Cerebellar nuclear complex (tissue), 1 donor: ENCODE data around the gene RPS6KA6.
"Not testable (repeated sequence)": the region's sequence is repeated elsewhere in the genome, so short reads cannot be mapped to it uniquely, and the experiment has no call there.

Experiments used
- DNase-seq, 2 experiments: peaks; one replicate each; lab custom pipeline; 2025; lab: John Stamatoyannopoulos, UW

RPS6KA6 gene

DNA sequence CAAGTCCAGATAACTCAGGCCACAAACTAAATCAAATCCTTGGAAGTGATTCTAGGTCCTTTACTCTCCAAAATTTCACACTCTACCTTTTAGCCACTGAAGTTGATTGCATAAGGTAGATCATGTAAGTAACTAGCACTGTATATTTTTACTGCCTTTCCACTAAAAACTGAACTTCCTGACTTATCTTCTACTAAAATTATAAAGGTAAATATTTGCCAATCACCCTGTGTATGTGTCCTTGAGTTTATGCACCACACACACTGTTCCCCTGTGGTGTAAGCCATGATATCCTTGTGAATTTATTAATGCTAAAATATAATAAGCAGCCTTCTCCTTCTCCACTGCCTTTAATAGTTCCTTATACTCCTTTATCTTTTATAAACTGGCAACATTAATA, 25.6 kb downstream of the RPS6KA6 start:
- DNase-seq = no peak

- DNase-seq = no peak
Measured at GRCh38 chrX:84161641-84162040, 26.4 kb downstream of the RPS6KA6 start.

GRCh38 chrX:84160736-84161135, 27.3 kb downstream of the RPS6KA6 start:
- no peak for DNase-seq

- no peak for DNase-seq
Measured at GRCh38 chrX:84156821-84157220, 31.2 kb downstream of the RPS6KA6 start.

DNA sequence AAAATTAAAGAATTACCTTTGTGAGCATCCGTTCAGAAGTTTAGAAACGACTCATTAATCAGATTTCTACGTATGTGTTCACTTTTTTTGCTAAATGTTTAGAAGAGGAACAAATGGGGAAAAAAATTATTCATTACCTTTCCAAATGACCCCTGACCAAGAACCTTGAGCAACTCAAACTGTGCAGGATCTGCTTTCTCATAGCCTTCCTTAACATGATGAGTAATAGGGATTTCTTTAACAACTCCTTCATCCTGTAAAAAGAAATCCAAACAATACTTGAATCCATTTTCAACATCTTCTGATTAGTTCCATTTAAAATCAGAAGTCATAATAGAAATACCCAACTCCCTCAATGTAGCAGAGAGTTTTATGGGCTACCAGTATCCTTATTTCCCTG, 32.1 kb downstream of the RPS6KA6 start:
- no peak for DNase-seq

DNA sequence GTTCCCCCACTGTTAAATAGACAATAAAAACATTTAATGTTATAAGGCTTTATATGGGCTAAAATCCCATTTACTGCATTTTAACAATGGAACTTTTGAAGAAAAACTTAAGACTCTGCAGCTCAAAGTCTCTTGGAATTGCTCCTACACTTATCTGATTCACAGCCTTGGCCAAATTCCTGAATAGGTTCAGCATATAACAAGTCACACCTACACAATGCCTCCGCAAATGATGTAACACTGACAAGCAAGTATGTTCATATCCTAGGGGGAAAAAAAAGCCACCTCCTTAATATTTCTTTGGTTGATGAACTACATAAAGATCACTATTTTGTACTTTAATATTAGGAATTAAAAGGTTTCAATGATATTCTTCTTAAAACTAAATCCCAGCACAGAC, 34.5 kb downstream of the RPS6KA6 start:
- DNase-seq = no peak

GRCh38 chrX:84144991-84145390, 43.0 kb downstream of the RPS6KA6 start:
- DNase-seq = no peak

DNA sequence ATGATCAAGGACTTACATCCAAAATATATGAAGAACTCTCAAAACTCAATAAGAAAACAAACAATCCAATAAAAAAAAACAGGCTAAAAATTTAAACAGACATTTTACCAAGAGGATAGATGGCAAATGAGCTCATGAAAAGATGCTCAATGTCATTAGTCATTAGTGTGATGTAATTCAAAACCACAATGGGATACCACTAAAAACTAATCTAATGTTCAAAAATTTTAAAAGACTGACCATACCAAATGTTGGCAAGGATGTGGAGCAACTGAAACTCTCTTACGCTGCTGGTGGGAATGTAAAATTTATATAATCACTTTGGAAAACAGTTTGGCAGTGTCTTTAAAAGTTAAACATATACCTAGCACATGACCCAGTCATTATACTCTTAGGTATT, 43.7 kb downstream of the RPS6KA6 start:
- DNase-seq = no peak

- DNase-seq = no peak
Measured at GRCh38 chrX:84133023-84133422, 55.0 kb downstream of the RPS6KA6 start.

GRCh38 chrX:84123585-84123984, 64.4 kb downstream of the RPS6KA6 start:
- DNase-seq = no peak

GRCh38 chrX:84118769-84119168, 69.2 kb downstream of the RPS6KA6 start:
- DNase-seq = no peak

- no peak for DNase-seq
Measured at GRCh38 chrX:84118315-84118714, 69.7 kb downstream of the RPS6KA6 start.

- no peak for DNase-seq
Measured at GRCh38 chrX:84108584-84108983, 79.4 kb downstream of the RPS6KA6 start.

- DNase-seq = no peak
Measured at GRCh38 chrX:84099120-84099519, 88.9 kb downstream of the RPS6KA6 start.

DNA sequence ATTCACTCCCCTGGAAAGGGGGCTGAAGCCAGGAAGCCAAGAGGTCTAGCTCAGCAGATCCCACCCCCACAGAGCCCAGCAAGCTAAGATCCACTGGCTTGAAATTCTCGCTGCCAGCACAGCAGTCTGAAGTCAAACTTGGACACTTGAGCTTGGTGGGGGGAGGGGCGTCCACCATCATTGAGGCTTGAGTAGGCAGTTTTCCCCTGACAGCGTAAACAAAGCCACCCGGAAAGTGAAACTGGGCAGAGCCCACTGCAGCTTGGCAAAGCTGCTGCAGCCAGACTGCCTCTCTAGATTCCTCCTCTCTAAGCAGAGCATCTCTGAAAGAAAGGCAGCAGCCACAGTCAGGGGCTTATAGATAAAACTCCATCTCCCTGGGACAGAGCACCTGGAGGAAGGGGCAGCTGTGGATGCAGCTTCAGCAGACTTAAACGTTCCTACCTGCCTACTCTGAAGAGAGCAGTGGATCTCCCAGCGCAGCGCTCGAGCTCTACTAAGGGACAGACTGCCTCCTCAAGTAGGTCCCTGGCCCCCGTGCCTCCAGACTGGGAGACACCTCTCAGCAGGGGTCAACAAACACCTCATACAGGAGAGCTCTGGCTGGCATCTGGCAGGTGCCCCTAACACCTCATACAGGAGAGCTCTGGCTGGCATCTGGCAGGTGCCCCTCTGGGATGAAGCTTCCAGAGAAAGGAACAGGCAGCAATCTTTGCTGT, 108.4 kb downstream of the RPS6KA6 start:
- DNase-seq = not testable (repeated sequence)

- no peak for DNase-seq
Measured at GRCh38 chrX:84078991-84079390, 109.0 kb downstream of the RPS6KA6 start.

- no peak for DNase-seq
Measured at GRCh38 chrX:84064814-84065213, 123.2 kb downstream of the RPS6KA6 start.

- no peak for DNase-seq
Measured at GRCh38 chrX:84064164-84064563, 123.8 kb downstream of the RPS6KA6 start.

- no peak for DNase-seq
Measured at GRCh38 chrX:84047339-84047738, 140.7 kb downstream of the RPS6KA6 start.

- no peak for DNase-seq
Measured at GRCh38 chrX:84046403-84046984, 141.5 kb downstream of the RPS6KA6 start.

DNA sequence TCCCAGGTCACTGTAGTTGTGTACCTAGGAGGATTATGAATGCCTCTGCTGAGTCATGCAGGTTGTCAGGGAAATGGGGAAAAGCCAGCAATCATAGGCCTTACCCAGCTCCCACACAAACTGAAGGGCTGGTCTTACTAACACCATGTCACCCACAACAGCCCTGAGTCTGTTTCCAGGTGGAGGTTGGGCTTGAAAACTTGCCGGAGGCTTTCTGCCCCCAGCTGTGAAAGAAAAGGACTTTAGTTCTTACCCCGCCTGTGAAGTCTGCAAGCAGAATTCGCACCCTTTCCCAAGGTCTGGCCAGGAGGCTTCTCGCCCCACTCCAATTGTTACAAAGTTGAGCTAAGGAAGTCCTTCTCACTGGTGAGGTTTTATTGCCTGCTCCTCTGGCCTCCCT, 143.9 kb downstream of the RPS6KA6 start:
- no peak for DNase-seq
